ENCODE data around the gene TMEM198.

Gene TMEM198

DNA sequence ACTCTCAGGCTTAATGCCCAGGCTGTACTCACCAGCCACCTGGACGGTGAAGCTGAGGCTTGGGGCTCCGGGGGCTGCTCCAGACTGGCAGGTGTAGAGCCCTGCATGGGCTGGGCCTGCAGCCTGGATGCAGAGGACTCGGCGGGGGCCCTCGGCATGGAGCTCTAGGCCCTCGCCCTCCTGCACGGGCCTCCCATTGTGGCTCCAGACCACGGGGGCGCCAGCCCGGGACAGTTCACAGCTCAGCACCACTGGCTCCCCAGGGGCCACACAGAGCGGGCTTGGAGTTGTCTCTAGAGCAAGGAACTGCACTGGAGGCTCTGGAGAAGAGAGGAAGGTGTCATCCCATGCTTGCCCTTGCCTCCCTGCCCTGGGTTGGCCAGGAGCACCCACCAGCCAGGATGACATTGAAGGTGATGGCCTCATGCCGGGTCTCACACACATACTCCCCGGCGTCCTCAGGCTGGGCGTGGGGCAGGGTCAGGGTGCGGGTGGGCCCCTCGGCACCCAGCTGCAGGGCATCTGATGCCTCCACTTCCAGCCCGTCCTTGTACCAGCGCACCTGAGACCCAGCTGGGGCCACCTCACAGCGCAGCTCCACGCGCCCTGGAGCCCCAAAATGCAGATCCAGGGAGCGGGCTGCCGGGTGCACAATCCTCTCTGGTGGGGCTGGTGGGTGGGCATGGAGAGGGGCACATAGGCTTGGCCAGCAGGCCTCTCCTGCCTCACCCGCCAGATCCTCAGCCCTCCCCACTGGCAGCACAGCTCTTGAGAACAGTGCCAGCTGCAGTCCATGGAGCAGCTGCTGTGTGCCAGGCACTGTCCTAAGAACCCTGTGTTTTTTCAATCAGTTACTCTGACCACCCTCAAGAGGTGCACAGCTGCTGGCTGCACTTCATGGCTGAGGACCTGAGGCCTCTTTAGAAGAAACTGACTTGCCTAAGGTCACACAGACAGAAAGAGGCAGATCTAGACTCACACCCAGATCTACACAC is 14.3 kb downstream of the TMEM198 start:
- H3K4me1 Mint-ChIP-seq = peaks cover 30% of the 10 kb centered on the region
- peaks cover 35% of the 10 kb centered on the region for H3K36me3 Mint-ChIP-seq (ENCODE audit: low read depth)
- no peak for TF ChIP-seq CTCF (IDR thresholded peaks at IDR 0.05; ENCODE audit: unreplicated experiment in 3 of 3)
- no peaks in the 10 kb centered on the region for H3K9me3 Mint-ChIP-seq
- no peak overlapping the region for H3K27ac Mint-ChIP-seq
- H3K27me3 Mint-ChIP-seq (ENCODE audit: low read depth) = peaks cover 10% of the 10 kb centered on the region
- no peak overlapping the region for H3K4me3 Mint-ChIP-seq

DNA sequence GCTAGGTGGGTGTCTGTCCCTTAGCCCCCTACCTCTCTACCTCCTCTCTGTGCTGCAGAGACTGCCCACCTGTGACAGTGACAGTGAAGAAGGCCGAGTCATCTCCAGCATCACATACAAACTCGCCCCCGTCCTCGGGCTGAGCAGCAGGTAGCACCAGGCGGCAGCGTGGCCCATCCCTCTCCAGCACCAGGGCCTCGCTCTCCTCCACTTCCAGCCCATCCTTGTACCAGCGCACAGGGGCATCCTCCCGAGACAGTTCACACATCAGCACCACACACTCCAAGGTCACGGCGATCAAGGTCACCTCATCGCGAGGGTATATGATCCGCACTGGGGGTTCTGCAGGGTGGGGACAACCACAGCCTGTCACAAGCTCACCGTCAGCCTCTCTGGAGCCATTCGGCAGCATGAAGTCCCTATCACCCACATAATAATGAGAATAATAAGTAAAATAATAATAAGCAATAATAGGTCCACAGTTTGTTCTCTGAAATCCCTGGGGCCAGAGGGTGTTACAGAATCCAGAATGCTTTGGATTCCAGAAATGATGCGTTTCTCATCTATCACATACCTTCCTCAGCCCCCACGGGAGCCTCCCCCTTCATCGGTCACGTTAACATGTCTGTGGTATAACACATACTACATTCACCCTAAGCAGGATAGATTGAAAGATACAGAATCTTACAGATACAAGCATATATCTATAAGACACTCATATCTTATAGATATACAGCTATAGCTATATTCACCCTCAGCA is 15.5 kb downstream of the TMEM198 start:
- Mint-ChIP-seq H3K4me1 (peaks cover 39% of the 10 kb centered on the region), H3K36me3 (ENCODE audit: low read depth) (peaks cover 40% of the 10 kb centered on the region), H3K9me3 (no peaks in the 10 kb centered on the region), H3K4me3 (no peak overlapping the region), H3K27ac (no peak overlapping the region), H3K27me3 (ENCODE audit: low read depth) (no peaks in the 10 kb centered on the region)
- no peak for TF ChIP-seq CTCF (IDR thresholded peaks at IDR 0.05; ENCODE audit: unreplicated experiment in 3 of 3)

DNA sequence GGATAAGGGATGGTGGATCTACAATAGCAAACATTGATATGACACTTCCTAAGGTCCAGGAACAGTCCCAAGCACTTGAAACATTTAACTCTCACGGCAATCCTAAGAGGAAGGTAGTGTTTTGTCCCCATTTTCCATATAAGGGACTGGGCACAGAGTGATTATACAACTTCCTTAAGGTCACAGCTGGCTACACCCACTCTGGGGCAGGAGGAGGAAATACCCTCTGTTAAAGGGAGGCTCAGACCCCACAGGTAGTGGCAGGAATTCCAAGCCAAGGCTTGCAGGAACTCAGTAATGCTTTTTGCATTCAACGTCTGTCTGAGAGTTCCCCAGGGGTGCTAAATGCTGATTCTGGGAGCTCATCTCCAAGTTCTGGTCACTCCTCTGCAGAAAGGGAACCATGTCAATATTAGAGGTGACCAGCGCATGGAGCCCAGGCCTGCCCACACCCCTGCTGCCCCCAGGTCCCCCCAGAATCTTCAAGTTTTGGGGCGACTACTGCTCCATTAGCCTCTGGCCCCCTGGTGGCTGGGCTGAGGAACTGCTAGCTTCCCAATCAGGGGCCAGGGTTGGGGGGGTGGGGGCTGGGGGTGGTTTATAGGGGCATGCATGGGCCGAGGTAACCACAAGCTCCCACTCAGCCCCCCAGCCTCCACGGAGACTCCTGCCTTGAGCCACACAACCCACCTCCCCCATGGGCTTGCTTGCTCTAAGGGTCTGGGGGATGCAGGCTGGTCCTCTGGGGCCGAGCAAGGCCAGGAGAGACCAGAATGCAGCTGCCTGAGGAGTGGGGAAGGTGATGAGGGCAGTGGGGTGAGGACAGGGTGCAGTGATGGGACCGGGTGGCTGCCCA is 16.4 kb downstream of the TMEM198 start:
- Mint-ChIP-seq H3K27ac (peak overlapping the region in 2 of 3 experiments; percentile 44 to 90), H3K36me3 (ENCODE audit: low read depth) (peaks cover 49% of the 10 kb centered on the region), H3K27me3 (ENCODE audit: low read depth) (no peaks in the 10 kb centered on the region)

GRCh38 chr2:219560893-219561178 is 17.0 kb downstream of the TMEM198 start:
- Mint-ChIP-seq H3K4me3 (no peak overlapping the region), H3K4me1 (peaks cover 44% of the 10 kb centered on the region), H3K9me3 (no peaks in the 10 kb centered on the region), H3K27ac (peak overlapping the region in 2 of 3 experiments; percentile 44 to 90), H3K27me3 (ENCODE audit: low read depth) (no peaks in the 10 kb centered on the region), H3K36me3 (ENCODE audit: low read depth) (peaks cover 52% of the 10 kb centered on the region)
- TF ChIP-seq CTCF (IDR thresholded peaks at IDR 0.05; ENCODE audit: unreplicated experiment in 3 of 3) = no peak

More for the DNA sequence above, 16.4 kb downstream of the TMEM198 start:
- TF ChIP-seq CTCF (IDR thresholded peaks at IDR 0.05; ENCODE audit: unreplicated experiment in 3 of 3) = peak; percentile 64 to 68 (median 68)
- H3K4me1 Mint-ChIP-seq = peaks cover 42% of the 10 kb centered on the region
- H3K4me3 Mint-ChIP-seq = no peak overlapping the region
- no peaks in the 10 kb centered on the region for H3K9me3 Mint-ChIP-seq

- TF ChIP-seq CTCF (IDR thresholded peaks at IDR 0.05; ENCODE audit: unreplicated experiment in 3 of 3) = no peak
- no peaks in the 10 kb centered on the region for H3K9me3 Mint-ChIP-seq
Observed at GRCh38 chr2:219561179-219562048, 17.6 kb downstream of the TMEM198 start.

More at GRCh38 chr2:219561179-219562048, 17.6 kb downstream of the TMEM198 start:
- Mint-ChIP-seq H3K27me3 (ENCODE audit: low read depth) (no peaks in the 10 kb centered on the region), H3K4me1 (peaks cover 50% of the 10 kb centered on the region), H3K27ac (peak overlapping the region; percentile 44 to 90 (median 79)), H3K4me3 (peak overlapping the region in 2 of 3 experiments; percentile 41 to 47), H3K36me3 (ENCODE audit: low read depth) (peaks cover 58% of the 10 kb centered on the region)
